DOHH2 (cell line): ENCODE results near the gene GAS6.
"Not testable (repeated sequence)": the region's sequence is repeated elsewhere in the genome, so short reads cannot be mapped to it uniquely, and the experiment has no call there.

ENCODE experiments used
- H3F3A ChIP-seq: fragments of 200-600 bp; sonication (generic), shearing (Covaris generic); 2 replicates; pipeline ENCODE4 v1.6.0; 2016; ENCODE audit warnings: antibody characterized with exemption, mild to moderate bottlenecking; ENCODE audit not compliant: control insufficient read depth, insufficient read depth
- H3K27ac ChIP-seq: fragments of 200-600 bp; sonication (generic); 2 replicates; pipeline ENCODE4 v1.5.1; 2014; ENCODE audit warnings: low read depth, mild to moderate bottlenecking, low read length, moderate library complexity
- H3K27me3 ChIP-seq: fragments of 200-600 bp; sonication (generic); 2 replicates; pipeline ENCODE4 v1.6.1; 2014; ENCODE audit warnings: mild to moderate bottlenecking, low read length, mixed read lengths; ENCODE audit not compliant: control insufficient read depth
- H3K36me3 ChIP-seq: fragments of 200-600 bp; sonication (generic); 2 replicates; pipeline ENCODE4 v1.6.1; 2014; ENCODE audit warnings: mild to moderate bottlenecking, low read length, moderate library complexity, mixed read lengths; ENCODE audit not compliant: control insufficient read depth
- H3K4me1 ChIP-seq: fragments of 200-600 bp; sonication (generic); 2 replicates; pipeline ENCODE4 v1.6.1; 2014; ENCODE audit warnings: mild to moderate bottlenecking, low read length, mixed read lengths; ENCODE audit not compliant: control insufficient read depth
- H3K4me2 ChIP-seq: fragments of 200-600 bp; sonication (generic); 2 replicates; pipeline ENCODE4 v1.6.0; 2014; ENCODE audit warnings: mild to moderate bottlenecking, low read length, moderate library complexity
- H3K4me3 ChIP-seq: fragments of 200-600 bp; sonication (generic); 2 replicates; pipeline ENCODE4 v1.5.1; 2014; ENCODE audit warnings: mild to moderate bottlenecking, low read length, mixed read lengths
- H3K79me2 ChIP-seq: fragments of 200-600 bp; sonication (generic); 2 replicates; pipeline ENCODE4 v1.6.1; 2014; ENCODE audit warnings: mild to moderate bottlenecking, low read length, mixed read lengths; ENCODE audit not compliant: control insufficient read depth
- H3K9me2 ChIP-seq: fragments of 200-600 bp; sonication (generic); replicated peaks from 2 replicates; pipeline ENCODE4 v1.6.1; 2014; ENCODE audit warnings: mild to moderate bottlenecking, low read length, mixed read lengths; ENCODE audit not compliant: control insufficient read depth
- H3K9me3 ChIP-seq: fragments of 200-600 bp; sonication (generic); 2 replicates; pipeline ENCODE4 v1.6.1; 2014; ENCODE audit warnings: antibody characterized with exemption, low read length, mixed read lengths; ENCODE audit not compliant: control insufficient read depth, insufficient read depth
- H4K20me1 ChIP-seq: fragments of 200-600 bp; sonication (generic); 2 replicates; pipeline ENCODE4 v1.6.0; 2014; ENCODE audit warnings: low read depth, mild to moderate bottlenecking, antibody characterized with exemption, low read length, moderate library complexity; ENCODE audit not compliant: control insufficient read depth, insufficient read depth
- CTCF ChIP-seq: fragments of 200-600 bp; sonication (generic); IDR thresholded peaks from one replicate; pipeline ENCODE4 v1.5.1; 2014; ENCODE audit warnings: antibody characterized with exemption, mild to moderate bottlenecking, low read depth, low read length; ENCODE audit not compliant: poor library complexity, severe bottlenecking
- EZH2phosphoT487 ChIP-seq: fragments of 200-600 bp; sonication (generic); IDR thresholded peaks from 2 replicates; pipeline ENCODE4 v1.6.1; 2017; ENCODE audit warnings: borderline replicate concordance, mild to moderate bottlenecking, antibody characterized with exemption, low read length, moderate library complexity, mixed read lengths

The GAS6 gene

GRCh38 chr13:113796211-113796963 is 67.5 kb downstream of the GAS6 start:
- no peaks in the 10 kb centered on the region for H3F3A ChIP-seq
- H3K4me1 ChIP-seq, result no peaks in the 10 kb centered on the region
- H3K27me3 ChIP-seq, result no peaks in the 10 kb centered on the region
- H4K20me1 ChIP-seq, result no peaks in the 10 kb centered on the region
- no peak overlapping the region for H3K4me2 ChIP-seq
- no peaks in the 10 kb centered on the region for H3K79me2 ChIP-seq
- TF ChIP-seq CTCF (no peak), EZH2phosphoT487 (no peak)
- no peaks in the 10 kb centered on the region for H3K36me3 ChIP-seq
- H3K9me3 ChIP-seq, result no peaks in the 10 kb centered on the region
- H3K27ac ChIP-seq, result no peak overlapping the region
- H3K9me2 ChIP-seq, result no peaks in the 10 kb centered on the region
- H3K4me3 ChIP-seq, result no peak overlapping the region

GRCh38 chr13:113795362-113795761 is 68.5 kb downstream of the GAS6 start:
- H3K9me2 ChIP-seq, H3K9me3 ChIP-seq, H3K4me3 ChIP-seq, H3K79me2 ChIP-seq, H3K36me3 ChIP-seq, H4K20me1 ChIP-seq, H3F3A ChIP-seq, H3K4me2 ChIP-seq, H3K4me1 ChIP-seq, H3K27me3 ChIP-seq, H3K27ac ChIP-seq: not testable (repeated sequence)

GRCh38 chr13:113794764-113795173 is 69.1 kb downstream of the GAS6 start:
- Histone ChIP-seq H3K79me2 (no peaks in the 10 kb centered on the region), H3K4me2 (no peak overlapping the region)

More at GRCh38 chr13:113794764-113795173, 69.1 kb downstream of the GAS6 start:
- no peaks in the 10 kb centered on the region for H3F3A ChIP-seq
- H4K20me1 ChIP-seq, result no peaks in the 10 kb centered on the region
- H3K4me1 ChIP-seq, result no peaks in the 10 kb centered on the region
- TF ChIP-seq CTCF, result no peak
- TF ChIP-seq EZH2phosphoT487, result no peak
- H3K36me3 ChIP-seq, result no peaks in the 10 kb centered on the region
- H3K27me3 ChIP-seq, result no peaks in the 10 kb centered on the region
- H3K4me3 ChIP-seq, result no peak overlapping the region
- no peaks in the 10 kb centered on the region for H3K9me2 ChIP-seq
- H3K9me3 ChIP-seq, result no peaks in the 10 kb centered on the region
- H3K27ac ChIP-seq, result no peak overlapping the region
